ENCODE results near the gene YIPF1. TPM values are rescaled to one million over a fixed set of nuclear protein-coding genes. Genes with fewer than 3 reads are reported as not detected.

The YIPF1 gene
- total RNA-seq, 1 donor from 2014 or later, result 27.1 TPM

GRCh38 chr1:53936430-53936829 is 46.8 kb upstream of the YIPF1 start:
- Mint-ChIP-seq H3K27me3 (ENCODE audit: low read depth, unreplicated experiment) (no peaks in the 10 kb centered on the region), H3K4me1 (ENCODE audit: low read depth, unreplicated experiment) (no peaks in the 10 kb centered on the region), H3K27ac (ENCODE audit: unreplicated experiment) (no peak overlapping the region), H3K4me3 (ENCODE audit: unreplicated experiment) (no peak overlapping the region), H3K9me3 (ENCODE audit: unreplicated experiment) (peaks cover 11% of the 10 kb centered on the region), H3K36me3 (ENCODE audit: low read depth, unreplicated experiment) (peaks cover 21% of the 10 kb centered on the region)
- Histone ChIP-seq H3K36me3 (ENCODE audit: insufficient read depth, low read length) (no peaks in the 10 kb centered on the region), H3K9ac (ENCODE audit: low read length) (no peak overlapping the region), H2AFZ (ENCODE audit: low read depth, low read length) (no peak overlapping the region), H3K4me2 (ENCODE audit: low read length) (no peak overlapping the region), H3K9me3 (ENCODE audit: insufficient read depth, low read depth, low read length) (peaks cover 12% of the 10 kb centered on the region), H4K20me1 (ENCODE audit: insufficient read depth, low read length) (peaks cover 4% of the 10 kb centered on the region), H3K4me1 (ENCODE audit: insufficient read depth, low read length) (peaks cover 5% of the 10 kb centered on the region), H3K4me3 (ENCODE audit: insufficient read depth, low read depth, low read length) (no peak overlapping the region), H3K27ac (ENCODE audit: low read depth, low read length) (no peak overlapping the region), H3K79me2 (ENCODE audit: insufficient read depth, low read length) (no peaks in the 10 kb centered on the region), H3K27me3 (ENCODE audit: insufficient read depth, low read length) (no peaks in the 10 kb centered on the region)
- FAIRE-seq (no peak), DNase-seq (ENCODE audit: low read depth) (no peak)
- TF ChIP-seq EZH2 (IDR thresholded peaks at IDR 0.05; ENCODE audit: insufficient read depth, low read length) (no peak), CTCF (IDR thresholded peaks at IDR 0.05; ENCODE audit: insufficient read depth, low read depth, low read length) (no peak)

- H3K27ac ChIP-seq (ENCODE audit: low read depth, low read length), result no peak overlapping the region
- H3K4me1 ChIP-seq (ENCODE audit: insufficient read depth, low read length), result peaks cover 5% of the 10 kb centered on the region
- H2AFZ ChIP-seq (ENCODE audit: low read depth, low read length), result no peak overlapping the region
- Mint-ChIP-seq H3K9me3 (ENCODE audit: unreplicated experiment) (peaks cover 11% of the 10 kb centered on the region), H3K36me3 (ENCODE audit: low read depth, unreplicated experiment) (peaks cover 24% of the 10 kb centered on the region), H3K27ac (ENCODE audit: unreplicated experiment) (no peak overlapping the region), H3K27me3 (ENCODE audit: low read depth, unreplicated experiment) (no peaks in the 10 kb centered on the region), H3K4me1 (ENCODE audit: low read depth, unreplicated experiment) (no peaks in the 10 kb centered on the region), H3K4me3 (ENCODE audit: unreplicated experiment) (no peak overlapping the region)
- no peak overlapping the region for H3K4me2 ChIP-seq (ENCODE audit: low read length)
- TF ChIP-seq CTCF (IDR thresholded peaks at IDR 0.05; ENCODE audit: insufficient read depth, low read depth, low read length) (no peak), EZH2 (IDR thresholded peaks at IDR 0.05; ENCODE audit: insufficient read depth, low read length) (no peak)
- H3K9ac ChIP-seq (ENCODE audit: low read length), result no peak overlapping the region
- no peaks in the 10 kb centered on the region for H3K79me2 ChIP-seq (ENCODE audit: insufficient read depth, low read length)
- H3K4me3 ChIP-seq (ENCODE audit: insufficient read depth, low read depth, low read length), result no peak overlapping the region
- H4K20me1 ChIP-seq (ENCODE audit: insufficient read depth, low read length), result no peaks in the 10 kb centered on the region
- DNase-seq (ENCODE audit: low read depth) (no peak), FAIRE-seq (no peak)
- peaks cover 12% of the 10 kb centered on the region for H3K9me3 ChIP-seq (ENCODE audit: insufficient read depth, low read depth, low read length)
- no peaks in the 10 kb centered on the region for H3K27me3 ChIP-seq (ENCODE audit: insufficient read depth, low read length)
- H3K36me3 ChIP-seq (ENCODE audit: insufficient read depth, low read length), result no peaks in the 10 kb centered on the region
These were observed 44.7 kb upstream of the YIPF1 start for GRCh38 chr1:53934170-53934765.

GRCh38 chr1:53931523-53931922 is 41.9 kb upstream of the YIPF1 start:
- DNase-seq (ENCODE audit: low read depth) (no peak), FAIRE-seq (no peak)
- Mint-ChIP-seq H3K9me3 (ENCODE audit: unreplicated experiment) (peaks cover 11% of the 10 kb centered on the region), H3K36me3 (ENCODE audit: low read depth, unreplicated experiment) (peaks cover 42% of the 10 kb centered on the region), H3K4me1 (ENCODE audit: low read depth, unreplicated experiment) (no peaks in the 10 kb centered on the region), H3K27ac (ENCODE audit: unreplicated experiment) (no peak overlapping the region), H3K27me3 (ENCODE audit: low read depth, unreplicated experiment) (no peaks in the 10 kb centered on the region), H3K4me3 (ENCODE audit: unreplicated experiment) (no peak overlapping the region)
- H3K27me3 ChIP-seq (ENCODE audit: insufficient read depth, low read length), result no peaks in the 10 kb centered on the region
- H3K4me2 ChIP-seq (ENCODE audit: low read length), result no peak overlapping the region
- no peak overlapping the region for H3K4me3 ChIP-seq (ENCODE audit: insufficient read depth, low read depth, low read length)
- no peaks in the 10 kb centered on the region for H4K20me1 ChIP-seq (ENCODE audit: insufficient read depth, low read length)
- H3K36me3 ChIP-seq (ENCODE audit: insufficient read depth, low read length), result no peaks in the 10 kb centered on the region
- H3K9me3 ChIP-seq (ENCODE audit: insufficient read depth, low read depth, low read length), result peaks cover 12% of the 10 kb centered on the region
- H3K79me2 ChIP-seq (ENCODE audit: insufficient read depth, low read length), result no peaks in the 10 kb centered on the region
- H3K4me1 ChIP-seq (ENCODE audit: insufficient read depth, low read length), result no peaks in the 10 kb centered on the region
- H3K9ac ChIP-seq (ENCODE audit: low read length), result no peak overlapping the region
- no peak overlapping the region for H3K27ac ChIP-seq (ENCODE audit: low read depth, low read length)
- no peak for TF ChIP-seq CTCF (IDR thresholded peaks at IDR 0.05; ENCODE audit: insufficient read depth, low read depth, low read length)
- TF ChIP-seq EZH2 (IDR thresholded peaks at IDR 0.05; ENCODE audit: insufficient read depth, low read length), result no peak
- H2AFZ ChIP-seq (ENCODE audit: low read depth, low read length), result no peak overlapping the region
